Duodenal mucosa (tissue), 2 donors: Measurements from ENCODE around the gene CTBP1.
A peak's percentile ranks its signal among the peaks of the same experiment; 100 is the strongest.

Experiments
- H3K27ac ChIP-seq: one replicate; pipeline ENCODE4 v1.7.0; 2013; ENCODE audit warnings: low read depth, low read length
- H3K27me3 ChIP-seq, 2 donors: one replicate each; pipeline ENCODE4 v1.7.0; 2013; ENCODE audit warnings: low read length in 2 of 2, control low read depth in 1 of 2; ENCODE audit not compliant: insufficient read depth in 2 of 2, control insufficient read depth in 1 of 2
- H3K36me3 ChIP-seq, 2 donors: one replicate each; pipeline ENCODE4 v1.7.0; 2013; ENCODE audit warnings: low read length in 2 of 2, control low read depth in 1 of 2; ENCODE audit not compliant: insufficient read depth in 2 of 2, control insufficient read depth in 1 of 2
- H3K4me1 ChIP-seq, 2 donors: one replicate each; pipeline ENCODE4 v1.7.0; 2013; ENCODE audit warnings: low read length in 2 of 2, control low read depth in 1 of 2; ENCODE audit not compliant: insufficient read depth in 2 of 2, control insufficient read depth in 1 of 2
- H3K4me3 ChIP-seq, 2 donors: one replicate each; pipeline ENCODE4 v1.7.0; 2013; ENCODE audit warnings: low read length in 2 of 2, low read depth in 1 of 2
- H3K9ac ChIP-seq, 2 donors: one replicate each; pipeline ENCODE4 v1.7.0; 2013; ENCODE audit warnings: low read length in 2 of 2, low read depth in 1 of 2
- H3K9me3 ChIP-seq, 2 donors: one replicate each; pipeline ENCODE4 v1.7.0; 2013; ENCODE audit warnings: low read length in 2 of 2, control low read depth in 1 of 2; ENCODE audit not compliant: control insufficient read depth in 1 of 2

The CTBP1 gene

DNA sequence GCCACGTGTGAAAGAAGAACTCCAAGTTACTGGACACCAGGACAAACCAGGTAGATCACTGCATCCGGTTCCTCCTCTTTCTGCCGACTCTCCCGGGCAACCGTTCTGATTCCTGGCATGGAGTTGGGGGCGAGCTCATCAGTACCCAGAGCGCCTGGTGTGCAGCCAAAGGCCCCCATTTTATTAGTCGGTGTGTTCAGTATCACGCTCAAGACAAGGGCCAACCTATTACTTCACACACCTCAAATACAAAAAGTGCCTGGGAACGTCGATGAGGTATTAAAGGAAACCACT is 2.8 kb upstream of the CTBP1 start:
- Histone ChIP-seq H3K27me3 (no peaks in the 10 kb centered on the region), H3K27ac (no peak overlapping the region), H3K4me3 (no peak overlapping the region), H3K4me1 (peaks cover 15 to 24% of the 10 kb centered on the region in 2 donors), H3K9me3 (peaks cover 2 to 7% of the 10 kb centered on the region in 2 donors), H3K36me3 (peaks cover 6 to 10% of the 10 kb centered on the region in 2 donors), H3K9ac (no peak overlapping the region)

DNA sequence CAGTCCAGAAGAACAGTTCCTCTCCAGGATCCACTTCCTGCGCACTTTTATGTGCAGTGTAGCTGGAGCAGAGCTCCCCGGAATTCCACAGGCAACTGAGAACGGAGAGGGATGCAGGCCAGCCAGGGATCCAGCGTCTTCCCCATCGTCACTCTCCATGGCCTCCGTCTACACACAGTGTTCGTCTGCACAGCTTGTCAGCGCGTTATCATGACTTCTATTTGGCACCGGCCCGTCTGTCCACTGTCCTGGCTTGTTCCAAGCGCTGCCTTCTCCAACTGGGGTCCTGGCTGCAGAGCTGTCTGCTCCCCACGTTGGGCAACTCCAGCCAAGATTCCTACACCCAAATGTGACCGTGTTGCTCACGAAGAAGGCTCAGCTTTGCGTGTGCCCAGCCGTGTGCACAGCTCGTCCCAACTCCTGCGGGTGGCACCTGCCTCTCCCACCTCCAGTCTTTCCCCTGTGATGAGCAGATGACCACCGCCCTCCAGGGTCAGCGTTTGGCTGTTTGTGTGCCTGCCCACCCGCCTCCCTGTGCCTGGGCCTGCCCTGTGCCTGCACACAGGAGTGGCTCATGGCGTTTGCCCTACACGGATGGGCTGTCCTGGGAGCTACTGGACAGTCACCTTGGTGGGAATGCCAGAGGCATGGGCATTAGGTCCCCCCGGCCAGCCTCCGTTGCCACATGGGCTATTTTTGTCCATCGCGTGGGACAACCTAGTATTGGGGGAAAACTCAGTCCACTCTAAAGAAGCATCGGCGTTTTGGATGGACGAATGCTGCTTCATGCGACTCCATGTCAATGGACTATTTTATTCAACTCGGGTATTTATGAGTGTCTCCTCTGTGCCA is 2.2 kb upstream of the CTBP1 start:
- Histone ChIP-seq H3K9me3 (peaks cover 2 to 7% of the 10 kb centered on the region in 2 donors), H3K4me3 (no peak overlapping the region), H3K9ac (no peak overlapping the region), H3K27me3 (no peaks in the 10 kb centered on the region), H3K4me1 (peaks cover 21 to 29% of the 10 kb centered on the region in 2 donors), H3K27ac (no peak overlapping the region), H3K36me3 (peaks cover 6 to 10% of the 10 kb centered on the region in 2 donors)

DNA sequence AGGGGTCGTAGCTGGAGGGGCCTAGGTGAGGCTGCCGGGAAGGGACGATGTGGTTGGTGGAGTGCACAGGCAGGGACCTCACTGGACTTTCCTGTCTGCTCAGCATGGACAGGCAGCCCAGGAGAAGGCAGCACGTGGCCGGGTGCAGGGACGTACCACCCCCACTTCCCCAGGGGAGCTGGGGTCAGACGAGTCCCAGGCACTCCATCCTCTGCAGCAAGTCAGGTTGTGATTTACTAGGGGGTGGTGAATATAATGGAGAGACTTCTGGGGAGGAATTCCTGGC is 1.5 kb upstream of the CTBP1 start:
- Histone ChIP-seq H3K27ac (no peak overlapping the region), H3K9me3 (peaks cover 2 to 7% of the 10 kb centered on the region in 2 donors), H3K9ac (peak overlapping the region in 1 of 2 donors; percentile 80), H3K36me3 (peaks cover 6 to 10% of the 10 kb centered on the region in 2 donors), H3K27me3 (no peaks in the 10 kb centered on the region), H3K4me1 (peaks cover 26 to 36% of the 10 kb centered on the region in 2 donors), H3K4me3 (peak overlapping the region in 1 of 2 donors; percentile 76)

DNA sequence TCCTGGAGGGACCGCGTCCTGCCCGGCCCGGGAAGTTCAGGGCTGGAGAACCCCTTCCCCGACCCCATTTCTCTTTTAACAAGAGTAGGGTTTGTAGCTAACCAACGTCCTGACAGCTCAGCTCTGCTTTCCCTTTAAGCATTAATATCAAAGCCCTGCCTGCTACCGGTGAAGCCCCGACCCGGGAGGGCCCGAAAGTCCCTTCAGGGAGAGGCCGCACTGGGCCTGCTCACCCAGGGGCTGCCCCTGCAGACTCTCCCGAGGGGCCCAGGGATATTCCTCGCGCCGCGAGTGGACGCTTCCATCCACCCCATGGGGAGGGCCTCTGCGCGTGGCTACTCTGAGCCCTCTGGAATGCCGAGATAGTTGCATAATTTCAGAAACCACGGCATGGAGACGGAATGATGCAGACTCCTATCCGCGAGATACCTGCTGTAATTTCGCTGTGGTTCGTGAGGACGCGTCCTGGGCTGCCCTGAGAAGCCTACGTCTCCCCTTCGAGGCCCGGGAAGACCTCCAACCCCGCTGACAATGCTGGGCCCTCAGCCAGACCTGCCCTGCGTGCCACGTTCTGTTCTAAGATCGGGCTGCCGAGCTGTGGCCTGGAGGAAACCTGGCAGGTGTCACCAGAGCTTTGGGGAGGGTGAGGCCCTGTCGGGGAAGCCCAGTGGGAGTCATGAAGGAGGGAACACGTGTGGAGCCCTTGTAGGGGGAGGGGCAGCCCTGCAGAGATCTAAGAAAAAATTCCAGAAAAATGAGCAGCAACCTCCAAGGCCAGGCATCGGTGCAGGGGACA is 999 bp upstream of the CTBP1 start:
- Histone ChIP-seq H3K4me3 (peak overlapping the region; percentile 75 to 76), H3K4me1 (peaks cover 31 to 41% of the 10 kb centered on the region in 2 donors), H3K9ac (peak overlapping the region; percentile 80 to 82), H3K9me3 (peaks cover 2 to 7% of the 10 kb centered on the region in 2 donors), H3K27me3 (no peaks in the 10 kb centered on the region), H3K36me3 (peaks cover 6 to 10% of the 10 kb centered on the region in 2 donors), H3K27ac (peak overlapping the region; percentile 95)

DNA sequence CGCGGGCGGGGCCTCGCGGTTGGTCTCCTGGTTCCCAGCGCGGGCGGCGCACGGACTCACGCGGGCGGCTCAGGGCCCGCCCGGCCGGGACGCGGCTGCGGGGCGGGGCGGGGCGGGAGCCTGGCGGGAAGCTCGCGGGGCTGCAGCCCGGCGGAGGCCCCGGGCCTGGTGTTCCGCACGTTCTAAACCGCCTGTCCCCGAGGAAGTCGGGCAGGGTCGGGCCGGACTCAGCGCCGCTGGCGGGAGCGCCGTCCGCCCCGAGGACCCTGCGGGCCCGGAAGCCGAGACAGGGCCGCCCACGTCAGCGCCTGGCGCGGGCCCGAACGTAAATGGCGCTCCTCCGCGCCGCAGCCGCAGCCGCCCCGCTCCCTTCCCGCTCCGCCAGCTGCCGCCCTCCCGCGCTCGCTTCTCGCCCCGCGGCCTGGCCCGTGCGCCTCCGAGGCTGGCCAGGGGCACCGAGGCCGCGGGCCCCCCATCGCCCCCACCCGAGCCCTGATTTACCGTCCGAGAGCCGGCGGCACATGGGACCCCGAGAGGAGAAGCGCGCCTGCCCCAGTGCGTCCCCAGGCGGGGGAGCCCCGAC is 309 bp upstream of the CTBP1 start:
- Histone ChIP-seq H3K27ac (peak overlapping the region; percentile 95), H3K4me1 (peaks cover 38 to 48% of the 10 kb centered on the region in 2 donors), H3K9ac (peak overlapping the region; percentile 80 to 82), H3K36me3 (peaks cover 6 to 10% of the 10 kb centered on the region in 2 donors), H3K27me3 (no peaks in the 10 kb centered on the region), H3K9me3 (peaks cover 2 to 7% of the 10 kb centered on the region in 2 donors), H3K4me3 (peak overlapping the region; percentile 75 to 76)

DNA sequence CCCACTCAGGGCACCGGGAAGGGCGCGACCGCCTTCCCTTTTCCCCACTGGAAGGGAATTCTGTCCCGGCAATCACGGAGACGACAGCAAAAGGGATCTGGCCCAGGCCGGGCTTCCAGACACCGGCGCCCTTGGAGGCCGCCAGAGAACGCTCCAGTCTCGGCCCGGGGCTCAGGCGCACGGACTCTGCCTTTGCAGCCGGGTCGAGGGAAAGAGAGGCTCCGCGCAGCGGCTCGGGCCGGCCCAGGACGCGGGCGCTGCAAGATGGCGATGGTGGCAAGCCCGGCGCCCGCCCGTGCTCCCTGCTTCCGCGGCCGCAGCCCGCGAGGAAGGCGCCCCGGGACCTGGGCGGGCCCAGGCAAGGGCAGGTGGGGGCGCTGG is 1.1 kb downstream of the CTBP1 start:
- H3K9me3 ChIP-seq, result peaks cover 0 to 2% of the 10 kb centered on the region in 2 donors
- peaks cover 51 to 62% of the 10 kb centered on the region in 2 donors for H3K4me1 ChIP-seq
- H3K4me3 ChIP-seq, result peak overlapping the region; percentile 81 to 82
- H3K27me3 ChIP-seq, result no peaks in the 10 kb centered on the region
- peak overlapping the region; percentile 85 to 89 for H3K9ac ChIP-seq
- H3K36me3 ChIP-seq, result peaks cover 6 to 10% of the 10 kb centered on the region in 2 donors
- H3K27ac ChIP-seq, result peak overlapping the region; percentile 94

DNA sequence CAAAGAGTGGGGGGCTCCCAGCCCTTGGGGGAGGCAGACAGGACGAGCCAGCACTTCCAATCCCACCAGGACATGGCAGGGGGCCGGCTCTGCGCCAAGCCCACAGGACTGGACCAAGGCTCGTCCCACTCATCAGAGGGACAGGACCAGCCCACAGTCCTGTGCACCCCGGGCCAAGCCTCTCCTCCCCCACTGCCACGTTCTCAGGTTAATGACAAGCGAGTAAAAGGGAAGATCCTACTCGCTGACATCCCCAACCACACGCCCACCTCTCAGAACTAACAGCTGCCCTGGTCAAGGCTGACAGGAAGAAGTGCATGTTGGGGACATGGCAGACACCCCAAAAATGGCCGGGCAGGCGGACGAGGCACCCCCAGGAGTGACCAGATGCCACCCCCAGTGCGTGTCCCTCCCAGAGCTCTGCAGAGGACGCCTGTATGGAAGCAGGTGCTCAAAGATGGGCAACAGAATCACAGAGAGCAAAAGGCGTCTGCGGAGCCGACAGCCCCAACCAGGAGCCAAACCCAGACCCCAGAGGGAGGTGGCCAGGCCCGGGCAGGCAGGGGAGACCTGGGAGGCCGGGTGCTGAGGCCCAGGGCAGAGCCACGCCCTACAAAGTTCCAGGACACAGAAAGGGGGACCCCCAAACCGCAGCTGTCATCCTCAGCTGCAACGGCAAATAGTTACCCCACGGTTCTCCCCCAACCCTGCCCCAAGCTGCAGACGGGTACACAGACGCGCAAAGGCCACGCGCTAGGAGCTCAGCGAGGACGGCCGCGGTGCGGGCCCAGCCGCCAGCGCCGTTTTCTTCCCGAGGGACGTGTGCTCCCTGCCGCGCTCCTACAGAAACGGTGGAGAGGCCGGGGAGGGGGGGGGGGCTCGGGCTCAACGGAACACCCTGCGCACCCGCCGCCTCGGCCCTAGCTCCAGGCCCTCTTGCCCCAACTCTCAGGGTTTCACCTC is 1.7 kb downstream of the CTBP1 start:
- Histone ChIP-seq H3K36me3 (peaks cover 6 to 8% of the 10 kb centered on the region in 2 donors), H3K4me3 (peak overlapping the region; percentile 81 to 82), H3K27me3 (no peaks in the 10 kb centered on the region), H3K9me3 (peaks cover 0 to 2% of the 10 kb centered on the region in 2 donors), H3K4me1 (peaks cover 58 to 68% of the 10 kb centered on the region in 2 donors), H3K9ac (peak overlapping the region; percentile 85 to 89), H3K27ac (peak overlapping the region; percentile 94)

DNA sequence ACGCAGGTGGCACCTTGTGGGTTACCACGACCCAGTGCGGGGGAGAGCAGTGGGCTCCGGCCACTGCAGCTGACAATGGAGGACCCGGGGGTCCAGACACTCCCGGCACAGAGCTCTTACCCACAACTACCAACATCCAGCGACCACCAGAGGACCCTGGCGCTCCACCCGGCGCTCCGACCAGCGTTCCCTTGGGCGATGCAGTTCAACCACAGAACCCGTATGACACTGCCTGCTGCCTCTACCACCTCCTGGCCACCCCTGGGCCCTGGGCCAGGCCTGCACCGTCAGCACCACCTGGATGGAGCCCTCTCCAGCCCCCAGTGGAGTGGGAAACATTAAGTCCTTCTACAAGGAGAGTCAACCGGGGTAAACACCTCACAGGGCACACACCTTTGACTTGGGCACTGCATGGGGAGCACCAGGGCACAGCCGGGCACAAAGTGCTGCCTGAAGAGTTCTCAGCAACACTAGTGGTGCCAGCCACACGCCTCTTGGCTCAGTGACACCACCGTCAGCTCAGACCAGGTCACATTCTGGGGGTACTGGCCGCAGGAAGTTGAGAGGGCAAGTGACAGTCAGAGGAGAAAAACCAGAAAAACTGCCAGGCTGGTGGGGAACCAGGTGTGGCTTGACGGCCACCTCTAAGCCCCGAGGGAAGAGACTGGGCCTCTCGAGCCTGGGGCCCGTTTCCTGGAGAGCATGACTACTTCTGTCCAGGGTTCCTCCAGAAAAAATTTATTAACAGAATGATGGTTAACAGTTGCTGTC is 2.6 kb downstream of the CTBP1 start:
- Histone ChIP-seq H3K9ac (peak overlapping the region; percentile 85 to 89), H3K9me3 (peaks cover 0 to 2% of the 10 kb centered on the region in 2 donors), H3K4me1 (peaks cover 67 to 77% of the 10 kb centered on the region in 2 donors), H3K27me3 (no peaks in the 10 kb centered on the region), H3K36me3 (peaks cover under 1 to 6% of the 10 kb centered on the region in 2 donors), H3K4me3 (peak overlapping the region; percentile 81 to 82), H3K27ac (peak overlapping the region; percentile 11)
